Neural progenitor cell (in vitro differentiated cells): ENCODE results near the gene MKRN3.

ENCODE experiments used
- EZH2 ChIP-seq: fragments of 200-600 bp; sonication (generic); IDR thresholded peaks from 2 replicates; pipeline ENCODE4 v1.6.1; 2017; ENCODE audit warnings: antibody characterized with exemption, mild to moderate bottlenecking, moderate library complexity
- EZH2phosphoT487 ChIP-seq: fragments of 200-600 bp; sonication (generic); IDR thresholded peaks from 2 replicates; pipeline ENCODE4 v1.6.1; 2017; ENCODE audit warnings: antibody characterized with exemption
- TF ChIP-seq, protein P1 (sequence below): fragments of 200-600 bp; sonication (generic); IDR thresholded peaks from 2 replicates; pipeline ENCODE4 v1.5.1; 2017; ENCODE audit warnings: antibody characterized with exemption, mild to moderate bottlenecking

DNA sequence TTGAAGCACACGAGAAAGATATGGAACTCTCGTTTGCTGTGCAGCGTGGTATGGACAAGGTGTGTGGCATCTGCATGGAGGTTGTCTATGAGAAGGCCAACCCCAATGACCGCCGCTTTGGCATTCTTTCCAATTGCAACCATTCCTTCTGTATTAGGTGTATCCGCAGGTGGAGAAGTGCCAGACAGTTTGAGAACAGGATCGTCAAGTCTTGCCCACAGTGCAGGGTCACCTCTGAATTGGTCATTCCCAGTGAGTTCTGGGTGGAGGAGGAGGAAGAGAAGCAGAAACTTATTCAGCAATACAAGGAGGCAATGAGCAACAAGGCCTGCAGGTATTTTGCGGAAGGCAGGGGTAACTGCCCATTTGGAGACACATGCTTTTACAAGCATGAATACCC is 1.2 kb downstream of the MKRN3 start:
- TF ChIP-seq, protein P1, sequence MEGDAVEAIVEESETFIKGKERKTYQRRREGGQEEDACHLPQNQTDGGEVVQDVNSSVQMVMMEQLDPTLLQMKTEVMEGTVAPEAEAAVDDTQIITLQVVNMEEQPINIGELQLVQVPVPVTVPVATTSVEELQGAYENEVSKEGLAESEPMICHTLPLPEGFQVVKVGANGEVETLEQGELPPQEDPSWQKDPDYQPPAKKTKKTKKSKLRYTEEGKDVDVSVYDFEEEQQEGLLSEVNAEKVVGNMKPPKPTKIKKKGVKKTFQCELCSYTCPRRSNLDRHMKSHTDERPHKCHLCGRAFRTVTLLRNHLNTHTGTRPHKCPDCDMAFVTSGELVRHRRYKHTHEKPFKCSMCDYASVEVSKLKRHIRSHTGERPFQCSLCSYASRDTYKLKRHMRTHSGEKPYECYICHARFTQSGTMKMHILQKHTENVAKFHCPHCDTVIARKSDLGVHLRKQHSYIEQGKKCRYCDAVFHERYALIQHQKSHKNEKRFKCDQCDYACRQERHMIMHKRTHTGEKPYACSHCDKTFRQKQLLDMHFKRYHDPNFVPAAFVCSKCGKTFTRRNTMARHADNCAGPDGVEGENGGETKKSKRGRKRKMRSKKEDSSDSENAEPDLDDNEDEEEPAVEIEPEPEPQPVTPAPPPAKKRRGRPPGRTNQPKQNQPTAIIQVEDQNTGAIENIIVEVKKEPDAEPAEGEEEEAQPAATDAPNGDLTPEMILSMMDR, result no peak
- TF ChIP-seq EZH2 (no peak), EZH2phosphoT487 (no peak)
